Activated naive CD4-positive, alpha-beta T cell treated with anti-CD3 and anti-CD28 coated beads, Interleukin-2, amount 50 U/mL, for 24 hours (primary cell): ENCODE measurements around the gene CMPK1.

Experiments
- H3K27ac Mint-ChIP-seq: one replicate; pipeline ENCODE4 v1.8.0; 2021; ENCODE audit warnings: mild to moderate bottlenecking, mixed read lengths
- H3K27me3 Mint-ChIP-seq: one replicate; pipeline ENCODE4 v1.8.0; 2021; ENCODE audit warnings: mixed read lengths
- H3K36me3 Mint-ChIP-seq: one replicate; pipeline ENCODE4 v1.8.0; 2021; ENCODE audit warnings: mixed read lengths
- H3K4me1 Mint-ChIP-seq: one replicate; pipeline ENCODE4 v1.8.0; 2021; ENCODE audit warnings: mixed read lengths
- H3K4me3 Mint-ChIP-seq: one replicate; pipeline ENCODE4 v1.8.0; 2021; ENCODE audit warnings: mild to moderate bottlenecking, mixed read lengths
- H3K9me3 Mint-ChIP-seq: one replicate; pipeline ENCODE4 v1.8.0; 2021; ENCODE audit warnings: mixed read lengths

Gene CMPK1

GRCh38 chr1:47374501-47374900, 40.9 kb downstream of the CMPK1 start:
- Mint-ChIP-seq H3K9me3 (no peaks in the 10 kb centered on the region), H3K27me3 (no peaks in the 10 kb centered on the region), H3K4me3 (no peak overlapping the region), H3K4me1 (no peaks in the 10 kb centered on the region), H3K36me3 (peaks cover 12% of the 10 kb centered on the region), H3K27ac (peak overlapping the region; percentile 30)

- Mint-ChIP-seq H3K36me3 (peaks cover 9% of the 10 kb centered on the region), H3K27ac (no peak overlapping the region), H3K4me1 (no peaks in the 10 kb centered on the region), H3K27me3 (no peaks in the 10 kb centered on the region), H3K4me3 (no peak overlapping the region), H3K9me3 (no peaks in the 10 kb centered on the region)
These were observed 44.6 kb downstream of the CMPK1 start for GRCh38 chr1:47378147-47378546.

- peaks cover 11% of the 10 kb centered on the region for H3K36me3 Mint-ChIP-seq
These were observed 47.1 kb downstream of the CMPK1 start for GRCh38 chr1:47380699-47381098.

GRCh38 chr1:47382399-47382983, 48.9 kb downstream of the CMPK1 start:
- H3K4me1 Mint-ChIP-seq, result no peaks in the 10 kb centered on the region
- no peaks in the 10 kb centered on the region for H3K27me3 Mint-ChIP-seq
- H3K4me3 Mint-ChIP-seq, result no peak overlapping the region
- peaks cover 11% of the 10 kb centered on the region for H3K36me3 Mint-ChIP-seq
- no peak overlapping the region for H3K27ac Mint-ChIP-seq
- H3K9me3 Mint-ChIP-seq, result no peaks in the 10 kb centered on the region

More at GRCh38 chr1:47380699-47381098, 47.1 kb downstream of the CMPK1 start:
- Mint-ChIP-seq H3K27ac (no peak overlapping the region), H3K9me3 (no peaks in the 10 kb centered on the region), H3K4me3 (no peak overlapping the region), H3K4me1 (no peaks in the 10 kb centered on the region), H3K27me3 (no peaks in the 10 kb centered on the region)

GRCh38 chr1:47384083-47384482, 50.5 kb downstream of the CMPK1 start:
- no peaks in the 10 kb centered on the region for H3K9me3 Mint-ChIP-seq
- H3K36me3 Mint-ChIP-seq, result peaks cover 9% of the 10 kb centered on the region
- H3K27me3 Mint-ChIP-seq, result no peaks in the 10 kb centered on the region
- no peaks in the 10 kb centered on the region for H3K4me1 Mint-ChIP-seq
- no peak overlapping the region for H3K4me3 Mint-ChIP-seq
- H3K27ac Mint-ChIP-seq, result no peak overlapping the region

- no peak overlapping the region for H3K4me3 Mint-ChIP-seq
- no peaks in the 10 kb centered on the region for H3K4me1 Mint-ChIP-seq
- H3K9me3 Mint-ChIP-seq, result no peaks in the 10 kb centered on the region
- H3K36me3 Mint-ChIP-seq, result peaks cover 2% of the 10 kb centered on the region
- no peaks in the 10 kb centered on the region for H3K27me3 Mint-ChIP-seq
- H3K27ac Mint-ChIP-seq, result no peak overlapping the region
These were observed 51.4 kb downstream of the CMPK1 start for GRCh38 chr1:47385020-47385419.

- Mint-ChIP-seq H3K4me3 (no peak overlapping the region), H3K36me3 (peaks cover 2% of the 10 kb centered on the region), H3K4me1 (no peaks in the 10 kb centered on the region), H3K9me3 (no peaks in the 10 kb centered on the region), H3K27me3 (no peaks in the 10 kb centered on the region), H3K27ac (no peak overlapping the region)
These were observed 52.7 kb downstream of the CMPK1 start for GRCh38 chr1:47386268-47386667.

GRCh38 chr1:47388030-47388890, 54.7 kb downstream of the CMPK1 start:
- Mint-ChIP-seq H3K36me3 (peaks cover 2% of the 10 kb centered on the region), H3K27me3 (peaks cover 2% of the 10 kb centered on the region), H3K4me1 (no peaks in the 10 kb centered on the region), H3K9me3 (no peaks in the 10 kb centered on the region), H3K4me3 (no peak overlapping the region), H3K27ac (no peak overlapping the region)

- Mint-ChIP-seq H3K36me3 (peaks cover 2% of the 10 kb centered on the region), H3K9me3 (no peaks in the 10 kb centered on the region), H3K27me3 (peaks cover 2% of the 10 kb centered on the region), H3K4me3 (no peak overlapping the region), H3K27ac (no peak overlapping the region), H3K4me1 (no peaks in the 10 kb centered on the region)
These were observed 55.3 kb downstream of the CMPK1 start for GRCh38 chr1:47388891-47389238.

GRCh38 chr1:47389731-47390130, 56.1 kb downstream of the CMPK1 start:
- Mint-ChIP-seq H3K27me3 (peaks cover 7% of the 10 kb centered on the region), H3K27ac (no peak overlapping the region), H3K4me1 (no peaks in the 10 kb centered on the region), H3K36me3 (no peaks in the 10 kb centered on the region), H3K9me3 (no peaks in the 10 kb centered on the region), H3K4me3 (no peak overlapping the region)

- H3K27ac Mint-ChIP-seq, result no peak overlapping the region
- peaks cover 7% of the 10 kb centered on the region for H3K27me3 Mint-ChIP-seq
- no peaks in the 10 kb centered on the region for H3K4me1 Mint-ChIP-seq
- no peak overlapping the region for H3K4me3 Mint-ChIP-seq
- H3K9me3 Mint-ChIP-seq, result no peaks in the 10 kb centered on the region
- no peaks in the 10 kb centered on the region for H3K36me3 Mint-ChIP-seq
These were observed 57.3 kb downstream of the CMPK1 start for GRCh38 chr1:47390843-47391242.

GRCh38 chr1:47393141-47393540, 59.6 kb downstream of the CMPK1 start:
- no peaks in the 10 kb centered on the region for H3K9me3 Mint-ChIP-seq
- H3K4me3 Mint-ChIP-seq, result no peak overlapping the region
- H3K4me1 Mint-ChIP-seq, result no peaks in the 10 kb centered on the region
- no peak overlapping the region for H3K27ac Mint-ChIP-seq
- H3K27me3 Mint-ChIP-seq, result peaks cover 10% of the 10 kb centered on the region
- H3K36me3 Mint-ChIP-seq, result no peaks in the 10 kb centered on the region

- no peaks in the 10 kb centered on the region for H3K36me3 Mint-ChIP-seq
- H3K4me3 Mint-ChIP-seq, result no peak overlapping the region
- no peaks in the 10 kb centered on the region for H3K9me3 Mint-ChIP-seq
- no peaks in the 10 kb centered on the region for H3K4me1 Mint-ChIP-seq
- H3K27me3 Mint-ChIP-seq, result peaks cover 12% of the 10 kb centered on the region
- no peak overlapping the region for H3K27ac Mint-ChIP-seq
These were observed 61.8 kb downstream of the CMPK1 start for GRCh38 chr1:47395433-47395832.

- no peaks in the 10 kb centered on the region for H3K9me3 Mint-ChIP-seq
- no peaks in the 10 kb centered on the region for H3K36me3 Mint-ChIP-seq
- H3K4me3 Mint-ChIP-seq, result no peak overlapping the region
- peaks cover 16% of the 10 kb centered on the region for H3K27me3 Mint-ChIP-seq
- no peak overlapping the region for H3K27ac Mint-ChIP-seq
- no peaks in the 10 kb centered on the region for H3K4me1 Mint-ChIP-seq
These were observed 63.1 kb downstream of the CMPK1 start for GRCh38 chr1:47396671-47397196.

- Mint-ChIP-seq H3K36me3 (no peaks in the 10 kb centered on the region), H3K9me3 (no peaks in the 10 kb centered on the region), H3K27me3 (peaks cover 12% of the 10 kb centered on the region), H3K4me3 (no peak overlapping the region), H3K4me1 (no peaks in the 10 kb centered on the region), H3K27ac (no peak overlapping the region)
These were observed 65.7 kb downstream of the CMPK1 start for GRCh38 chr1:47399138-47399845.

GRCh38 chr1:47399846-47400155, 66.2 kb downstream of the CMPK1 start:
- Mint-ChIP-seq H3K27ac (no peak overlapping the region), H3K36me3 (no peaks in the 10 kb centered on the region), H3K9me3 (no peaks in the 10 kb centered on the region), H3K4me3 (no peak overlapping the region), H3K27me3 (peaks cover 9% of the 10 kb centered on the region), H3K4me1 (no peaks in the 10 kb centered on the region)
